NCI-H526 (cell line): ENCODE measurements around the gene CELF4.

Source experiments
- DNase-seq, 2 experiments: peaks; one replicate each; lab custom pipeline; 2025; lab: John Stamatoyannopoulos, UW

CELF4 gene

DNA sequence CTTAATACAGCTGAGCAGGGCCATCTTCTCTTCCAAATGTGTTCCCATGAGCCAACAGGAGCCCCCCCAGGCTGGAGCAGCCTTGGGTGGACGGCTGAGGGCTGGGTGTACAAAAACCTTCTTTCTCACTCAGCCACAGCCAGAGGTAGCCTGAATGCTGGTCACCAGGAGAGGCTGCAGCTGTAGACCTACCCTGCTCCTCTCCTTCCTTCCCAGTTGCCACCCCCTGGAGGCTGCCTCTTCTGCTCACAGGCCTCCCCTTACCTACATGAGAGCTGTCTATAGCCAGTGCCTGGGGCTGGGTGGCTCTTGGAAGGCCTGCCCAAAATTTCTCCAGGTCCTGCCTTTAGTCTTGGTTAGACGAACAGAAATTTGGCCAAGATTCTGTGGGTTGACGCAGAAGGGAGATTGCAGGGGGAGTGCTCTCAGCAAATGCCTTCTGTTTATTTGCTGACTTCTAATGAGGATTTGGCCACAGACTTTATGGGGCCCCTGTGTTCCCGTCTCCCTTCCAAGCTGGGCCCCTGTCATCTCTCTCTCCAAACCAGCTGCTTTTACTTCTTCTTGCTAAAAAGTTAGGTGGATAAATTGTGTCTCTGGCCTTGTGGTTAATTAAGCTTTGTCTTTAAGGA is 18.3 kb downstream of the CELF4 start:
- DNase-seq = no peak

DNA sequence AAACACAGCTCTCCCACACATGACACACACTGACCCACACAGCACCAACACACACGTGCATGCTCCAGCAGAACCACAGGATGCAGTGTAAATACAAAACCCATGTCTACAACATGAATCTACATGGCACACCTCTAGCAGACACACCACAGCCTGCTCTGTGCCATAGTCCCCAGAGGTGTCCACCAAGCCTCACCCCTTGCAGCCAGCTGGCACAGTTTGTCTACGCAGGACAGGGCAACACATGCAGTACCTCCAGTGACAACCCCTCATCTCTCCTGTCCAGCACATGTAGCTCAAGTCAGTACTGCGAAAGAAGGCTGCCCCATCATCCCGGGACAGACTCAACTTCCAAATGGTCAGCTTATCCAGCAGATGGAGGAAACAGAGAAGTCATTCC is 18.9 kb downstream of the CELF4 start:
- no peak for DNase-seq

DNA sequence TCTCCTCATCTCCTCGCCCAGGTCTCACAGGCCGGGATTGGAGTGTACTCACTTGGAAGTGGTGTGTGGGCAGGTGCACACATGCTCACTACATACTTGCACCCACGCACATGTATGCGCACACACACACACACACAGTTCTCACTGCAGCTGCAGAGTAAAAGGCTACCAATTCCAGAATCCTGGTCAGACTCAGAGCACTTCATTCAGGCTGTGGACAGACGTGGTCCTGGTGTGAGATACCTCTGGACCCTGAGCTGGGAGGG is 19.4 kb downstream of the CELF4 start:
- no peak for DNase-seq

DNA sequence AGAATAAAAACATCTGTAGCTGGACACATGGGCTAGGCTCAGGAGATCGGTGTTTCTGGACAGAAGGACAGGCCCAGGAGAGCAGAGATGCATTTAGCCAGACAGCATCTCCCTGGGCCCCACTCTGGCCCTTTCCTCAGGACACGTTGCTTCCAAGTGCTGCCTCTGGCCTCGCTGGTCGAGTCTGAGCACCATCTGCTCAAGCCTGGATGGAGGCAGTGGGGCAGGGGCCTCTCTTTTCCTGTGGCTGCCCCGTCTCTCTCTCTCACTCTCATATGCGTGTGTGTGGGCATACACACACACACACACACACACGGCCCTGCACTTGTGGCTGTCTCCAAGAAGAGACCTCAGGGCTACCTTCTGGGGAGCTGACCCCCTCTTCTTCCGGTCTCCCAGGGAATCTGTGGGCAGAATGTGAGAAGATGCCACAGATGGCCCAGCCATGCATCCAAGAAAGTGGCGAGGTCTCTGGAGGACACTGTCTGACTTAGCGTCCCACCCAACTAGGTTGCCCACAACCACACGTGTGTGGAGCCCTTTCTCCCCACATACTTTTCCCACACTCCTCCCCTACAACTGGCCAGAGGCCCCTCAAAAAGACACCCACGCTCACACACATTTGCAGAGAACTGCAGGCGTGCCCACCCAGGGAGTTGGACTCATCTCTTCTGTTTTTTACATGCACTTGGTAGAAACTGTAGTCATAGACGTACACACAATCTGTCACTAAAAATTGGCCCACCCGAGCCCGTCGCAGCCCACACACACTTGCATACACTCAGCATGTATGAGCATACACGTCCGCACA is 19.9 kb downstream of the CELF4 start:
- DNase-seq = no peak

DNA sequence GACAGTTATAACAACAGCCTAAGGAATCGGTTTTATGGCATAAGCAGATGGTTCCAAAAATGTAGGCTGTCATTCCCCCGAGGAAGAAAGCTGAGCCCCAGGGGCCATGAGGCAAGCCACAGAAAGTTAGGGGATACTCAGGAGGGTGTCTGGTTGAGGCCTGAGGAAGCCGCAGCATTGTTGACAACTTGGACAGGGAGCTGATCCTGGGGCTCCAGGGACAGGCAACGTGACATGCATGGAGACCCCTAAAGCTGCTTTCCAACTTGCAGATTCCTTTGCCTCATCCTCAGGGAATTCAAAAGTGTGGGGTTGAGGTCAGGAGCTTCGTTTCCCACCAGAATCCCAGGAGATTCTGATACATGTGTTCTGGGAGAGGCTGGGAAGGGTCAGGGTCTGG is 20.9 kb downstream of the CELF4 start:
- no peak for DNase-seq

DNA sequence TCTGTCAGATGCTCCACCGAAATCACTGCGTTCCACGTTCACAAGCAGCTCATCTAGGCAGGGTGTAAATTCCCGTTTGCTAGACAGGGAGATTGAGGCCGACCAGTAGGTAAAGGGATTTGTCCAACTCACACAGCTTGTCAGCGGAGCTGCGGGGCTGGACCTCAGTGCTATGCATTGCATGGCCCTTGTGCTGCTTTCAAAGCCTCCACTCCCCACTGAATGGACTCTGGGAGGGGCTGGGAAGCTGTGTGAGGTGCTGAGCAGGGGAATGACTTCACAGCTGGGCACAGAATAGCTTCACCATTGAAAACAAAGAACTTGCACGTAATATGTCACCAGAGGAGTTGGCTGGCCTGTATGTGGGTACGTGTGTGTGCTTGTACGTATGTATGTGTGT is 21.4 kb downstream of the CELF4 start:
- no peak for DNase-seq

DNA sequence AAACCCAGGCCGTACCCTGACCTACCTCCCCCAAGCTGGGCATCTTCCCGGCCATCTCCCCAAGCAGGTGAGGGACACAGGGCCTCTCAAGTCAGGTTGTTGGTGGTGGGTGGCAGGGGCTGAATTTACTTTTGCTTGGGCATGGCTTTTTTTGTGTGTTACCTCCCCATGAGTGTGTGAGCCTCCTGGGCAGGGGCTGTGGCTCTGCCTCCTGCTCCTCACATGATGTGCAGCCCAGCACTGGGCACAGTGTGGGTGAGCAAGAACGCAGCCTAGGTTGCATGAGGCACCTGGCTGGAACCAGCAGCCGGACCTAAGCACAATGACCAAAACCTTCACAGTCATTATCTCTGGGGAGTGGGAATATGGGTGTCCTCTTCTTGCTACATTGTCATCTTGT is 22.3 kb downstream of the CELF4 start:
- no peak for DNase-seq

DNA sequence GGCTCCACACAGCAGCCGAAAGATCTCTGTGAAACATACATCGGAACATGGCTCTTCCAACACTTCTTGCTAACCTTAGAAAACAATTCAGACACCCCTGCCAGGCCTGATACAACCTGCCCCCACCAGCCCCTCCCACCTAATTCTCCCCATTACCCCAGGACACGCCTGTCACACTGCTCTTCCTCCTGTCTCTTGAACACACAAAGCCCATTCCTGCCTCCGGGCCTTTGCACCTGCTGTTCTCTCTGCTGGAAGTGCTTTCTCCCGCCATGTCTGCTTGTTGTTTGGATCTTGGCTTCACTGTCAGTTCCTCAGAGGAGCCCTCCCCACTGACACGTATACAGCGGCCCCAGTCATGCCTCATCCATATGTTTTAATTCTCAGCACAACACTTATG is 24.1 kb downstream of the CELF4 start:
- DNase-seq = no peak

DNA sequence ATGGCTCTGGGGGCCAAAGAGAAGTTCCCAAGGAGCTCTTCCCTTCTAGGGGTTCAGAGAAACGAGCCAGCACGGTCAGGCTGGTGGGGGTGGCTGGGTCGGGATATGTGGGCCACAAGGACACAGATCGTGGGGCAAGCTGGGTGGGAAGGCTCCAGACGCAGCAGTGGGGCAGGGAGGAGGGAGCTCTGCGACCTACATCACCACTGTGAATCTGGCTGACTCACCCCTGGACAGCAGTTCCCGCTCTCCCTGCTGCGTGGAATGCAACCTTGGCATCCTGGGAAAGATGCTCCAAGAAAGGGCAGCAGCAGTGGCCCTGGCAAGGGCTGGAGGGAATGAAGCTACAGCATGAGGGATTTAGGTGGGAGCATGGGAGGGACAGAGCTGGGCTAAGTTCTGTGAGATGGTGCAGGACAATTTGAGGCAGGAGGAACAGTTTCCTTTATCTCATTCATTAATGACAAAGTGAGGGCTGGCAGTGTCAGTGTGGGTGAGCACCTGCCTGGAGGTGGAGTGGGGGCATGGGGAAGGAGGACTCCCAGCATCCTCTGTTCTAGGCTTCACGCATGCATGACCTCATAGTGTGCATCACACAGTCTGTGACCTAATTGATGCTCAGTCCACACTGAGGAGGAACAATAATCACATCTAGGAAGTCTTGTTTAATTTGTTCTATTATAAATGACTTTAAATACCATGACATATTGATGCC is 25.0 kb downstream of the CELF4 start:
- no peak for DNase-seq

DNA sequence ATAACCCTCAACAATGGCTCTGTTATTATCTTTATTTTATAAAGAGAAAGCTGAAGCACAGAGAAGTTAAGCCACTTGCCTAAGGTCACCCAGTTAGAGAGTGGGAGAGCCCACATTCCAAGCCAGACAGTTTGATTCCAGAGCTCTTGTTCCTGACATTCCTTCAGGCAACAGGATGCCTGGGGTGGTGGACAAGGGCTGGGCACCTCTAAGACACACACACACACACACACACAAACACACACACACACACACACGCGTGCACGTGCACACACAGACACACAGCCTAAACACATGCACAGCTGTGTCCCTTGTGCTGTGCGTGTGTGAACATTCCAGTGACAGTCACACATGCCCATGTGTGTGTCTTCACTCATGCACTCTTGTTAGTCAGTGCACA is 26.4 kb downstream of the CELF4 start:
- DNase-seq = no peak

DNA sequence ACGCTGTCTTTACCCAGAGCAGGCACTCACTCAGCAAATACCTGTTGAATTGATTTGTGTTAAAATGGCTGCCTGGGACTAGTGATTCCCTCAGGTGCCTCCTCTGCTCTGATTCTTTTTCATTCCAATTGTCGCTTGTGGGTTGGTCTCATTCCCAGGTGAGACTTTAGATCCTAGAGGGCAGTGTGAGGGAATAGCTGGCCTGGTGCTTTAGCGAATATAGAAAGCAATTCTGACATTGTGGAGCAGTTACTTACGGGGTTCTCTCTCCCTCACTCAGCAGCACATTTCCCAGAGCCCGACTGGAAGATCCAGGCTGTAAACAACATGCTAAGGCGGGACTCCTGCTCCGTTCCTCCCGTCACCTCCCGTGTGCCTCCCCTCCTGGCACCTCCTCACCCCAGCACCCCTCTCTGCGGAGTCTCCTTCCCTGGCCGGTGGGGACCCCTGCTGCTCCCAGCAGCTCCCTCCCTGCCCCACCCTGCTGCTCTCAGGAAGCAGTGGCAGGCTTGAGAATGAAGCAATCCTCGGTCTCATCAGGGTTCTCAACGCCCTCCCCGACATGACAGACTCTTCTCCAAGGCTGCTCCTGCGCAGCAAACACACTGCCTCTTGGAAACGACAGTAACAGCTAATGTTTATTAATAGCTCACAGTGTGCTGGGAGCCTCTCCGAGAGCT is 26.9 kb downstream of the CELF4 start:
- DNase-seq = no peak

DNA sequence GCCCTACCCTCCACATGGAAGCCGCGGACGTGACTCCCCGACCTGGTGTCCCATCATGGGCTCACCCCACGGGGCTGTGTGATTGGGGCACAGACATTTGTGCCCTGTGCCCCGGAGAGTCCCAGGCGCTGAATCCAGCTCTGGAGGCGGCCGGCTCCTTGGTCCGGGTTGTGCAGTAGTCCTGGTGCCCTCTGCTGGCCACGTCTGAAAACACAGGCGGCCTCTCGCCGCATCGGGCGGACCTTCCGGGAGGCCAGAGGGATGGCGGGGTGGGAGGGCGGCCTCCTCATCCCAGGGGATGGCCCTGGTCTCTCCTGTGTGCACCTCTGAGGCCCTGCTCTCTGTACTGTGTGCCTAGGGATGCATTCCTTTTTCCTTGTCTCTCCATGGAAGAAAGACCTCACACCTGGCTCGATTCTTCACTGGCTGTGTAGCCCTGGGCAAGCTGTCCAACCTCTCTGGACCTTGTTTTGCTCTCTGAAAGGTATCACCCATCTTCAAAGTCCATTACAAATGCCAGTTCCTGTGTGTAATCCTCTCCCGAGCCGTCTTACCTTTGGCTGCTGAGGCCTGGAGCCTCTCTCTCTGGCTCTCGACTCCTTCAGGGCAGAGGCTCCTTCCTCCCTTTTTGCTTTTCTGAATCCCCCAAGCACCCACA is 27.6 kb downstream of the CELF4 start:
- DNase-seq = peak; percentile 20 to 76

DNA sequence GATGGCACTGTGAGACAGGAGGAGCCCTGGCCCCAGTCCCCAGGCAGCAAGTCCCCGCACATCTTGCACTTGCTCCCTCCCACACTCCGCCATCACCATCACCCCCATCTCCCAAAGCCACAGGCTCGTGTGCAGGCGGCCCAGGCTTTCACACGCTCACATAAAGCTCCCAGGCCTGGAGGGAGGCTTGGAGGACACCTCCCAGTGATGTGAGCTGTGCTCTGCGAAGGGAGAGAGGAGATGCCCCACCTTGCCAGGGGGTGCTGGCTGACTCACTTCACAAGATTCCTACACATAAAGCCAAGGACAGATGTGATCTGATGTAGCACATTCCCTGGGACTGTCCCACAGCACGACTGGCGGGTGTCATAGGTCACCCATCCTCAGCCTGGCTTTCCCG is 28.9 kb downstream of the CELF4 start:
- DNase-seq = no peak

DNA sequence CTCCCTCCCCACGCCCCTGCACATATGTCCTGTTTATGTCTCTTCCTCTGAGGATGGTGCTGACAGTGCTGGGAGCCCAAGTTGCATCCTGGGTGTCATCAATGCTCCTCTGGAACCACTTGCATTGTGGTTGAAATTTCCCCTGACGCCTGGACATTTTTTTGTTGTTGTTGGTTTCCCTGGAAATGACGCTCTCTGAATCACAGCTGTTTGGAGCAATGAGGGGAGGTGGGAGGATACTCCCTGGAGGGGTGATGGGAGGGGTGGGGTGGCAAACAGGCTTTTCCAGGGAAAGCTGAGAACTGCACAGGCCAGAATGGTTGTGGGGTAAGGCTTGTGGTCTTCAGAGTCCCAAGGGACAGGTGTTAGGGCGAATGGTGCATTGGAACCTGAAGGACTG is 29.6 kb downstream of the CELF4 start:
- DNase-seq = no peak

DNA sequence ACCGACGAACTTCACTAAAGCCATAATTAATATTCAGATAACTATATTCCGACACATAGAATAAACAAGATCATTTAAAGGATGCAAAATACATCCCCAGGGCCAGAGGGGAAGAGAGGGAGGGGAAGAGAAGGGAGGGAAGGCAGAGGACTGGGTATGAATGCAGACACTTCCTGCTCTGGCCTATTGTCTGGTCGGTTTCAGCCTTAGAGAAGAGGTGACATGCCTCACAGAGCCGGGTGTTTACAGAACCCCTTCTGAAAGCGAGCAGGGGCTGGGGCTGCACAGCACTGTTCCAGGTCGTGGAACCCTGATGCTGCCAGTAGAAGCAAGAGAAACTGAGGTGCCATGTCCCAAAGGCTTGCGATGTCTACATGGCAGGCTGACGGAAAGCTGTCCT is 31.0 kb downstream of the CELF4 start:
- DNase-seq = peak in 1 of 2 experiments; percentile 12

DNA sequence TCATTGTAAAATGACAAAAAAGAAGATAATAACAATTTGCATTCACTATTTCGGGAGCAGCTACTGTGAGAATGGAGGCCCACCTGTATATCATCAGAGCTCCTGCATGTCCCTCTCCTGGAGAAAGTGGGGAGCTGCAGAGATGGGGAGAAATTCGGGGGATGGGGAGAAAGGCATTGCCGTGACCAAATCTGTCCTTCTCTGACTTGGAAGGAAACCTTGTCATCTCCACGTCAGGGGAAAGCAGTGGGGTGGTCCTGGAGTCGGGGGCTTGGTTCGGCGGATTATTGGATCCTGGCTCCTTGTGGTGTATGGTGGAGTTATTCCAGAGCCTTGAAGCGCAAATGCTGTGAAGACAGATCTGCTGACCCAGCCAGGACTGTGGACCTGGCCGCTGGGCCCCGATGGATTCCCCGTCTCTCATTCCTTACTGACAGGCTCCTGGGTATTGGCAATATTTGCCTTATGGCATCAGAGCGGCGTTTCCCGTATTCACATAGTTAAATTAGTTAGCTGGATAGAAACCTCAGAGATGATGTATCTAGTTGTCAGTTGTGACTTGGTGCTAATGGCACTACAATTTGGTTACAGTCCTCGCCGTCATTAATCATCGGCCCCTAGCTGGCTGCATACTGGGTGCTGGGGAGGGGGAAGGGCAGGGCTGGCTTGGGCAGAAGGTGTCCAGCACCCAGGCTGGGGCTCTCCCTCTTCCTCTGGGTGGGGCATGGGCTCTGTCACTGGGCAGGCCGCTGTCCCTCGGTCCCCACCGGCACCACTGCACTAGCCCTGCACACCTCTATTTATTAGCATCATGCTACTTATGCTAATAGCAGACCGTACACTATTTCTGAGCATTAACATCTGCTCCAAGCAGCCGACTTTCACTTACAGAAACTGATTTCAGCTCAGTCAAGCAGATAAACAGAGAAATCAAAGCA is 31.7 kb downstream of the CELF4 start:
- DNase-seq = peak in 1 of 2 experiments; percentile 38

DNA sequence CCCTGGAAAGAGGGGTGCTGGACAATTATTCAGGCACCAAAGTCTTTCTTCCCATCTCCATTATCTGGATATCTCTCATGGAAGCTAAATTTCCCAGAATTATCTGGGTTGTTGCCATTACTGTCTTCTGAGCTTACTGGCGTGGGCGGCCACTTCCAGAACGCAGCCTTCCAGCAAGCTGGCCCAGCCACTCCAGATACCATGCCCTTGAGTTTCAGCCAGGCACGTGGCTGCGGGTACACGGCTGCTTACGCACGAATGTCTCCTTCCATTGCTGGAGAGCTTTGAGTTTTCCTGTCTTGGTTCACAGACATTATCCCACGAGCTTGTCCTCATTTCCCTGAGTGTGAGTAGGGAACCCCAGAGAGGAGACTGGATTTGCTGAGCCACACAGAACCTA is 32.7 kb downstream of the CELF4 start:
- DNase-seq = no peak

DNA sequence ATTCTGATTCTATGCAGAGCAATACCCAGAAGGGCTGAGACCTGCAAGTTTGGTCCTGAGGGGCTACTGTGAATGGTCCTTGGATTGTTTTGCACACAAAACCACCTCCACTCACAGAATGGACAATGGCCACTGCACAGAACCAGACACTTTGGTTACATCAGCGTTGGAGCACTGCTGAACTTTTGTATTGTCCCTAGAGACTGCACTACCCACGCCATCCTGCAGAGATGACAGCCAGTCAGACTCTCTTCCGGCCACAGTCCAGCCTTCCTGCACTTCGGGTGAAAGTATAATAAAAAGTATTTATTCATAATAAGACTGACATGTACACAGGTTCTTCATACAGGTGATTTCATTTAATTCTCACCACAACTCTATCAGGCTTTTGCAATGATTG is 35.7 kb downstream of the CELF4 start:
- no peak for DNase-seq

DNA sequence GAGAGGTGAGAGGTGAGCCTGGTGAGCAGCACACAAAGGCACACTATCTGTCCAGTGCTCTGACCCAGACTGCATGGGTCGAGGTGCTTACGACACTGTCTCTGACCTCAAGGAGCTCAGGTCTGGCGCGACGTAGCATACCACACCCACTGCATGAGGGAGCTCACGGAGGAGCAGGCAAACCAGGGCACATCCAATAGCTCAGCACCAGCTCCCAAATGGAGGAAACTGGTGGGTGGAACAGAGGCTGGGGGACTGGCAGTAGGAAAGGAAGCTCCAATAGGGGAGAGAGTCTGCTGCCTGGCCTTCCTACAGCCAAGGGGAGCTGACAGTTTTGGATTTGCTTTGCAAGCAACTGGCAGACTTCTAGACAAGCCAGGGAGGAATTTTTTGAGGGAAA is 36.3 kb downstream of the CELF4 start:
- no peak for DNase-seq

DNA sequence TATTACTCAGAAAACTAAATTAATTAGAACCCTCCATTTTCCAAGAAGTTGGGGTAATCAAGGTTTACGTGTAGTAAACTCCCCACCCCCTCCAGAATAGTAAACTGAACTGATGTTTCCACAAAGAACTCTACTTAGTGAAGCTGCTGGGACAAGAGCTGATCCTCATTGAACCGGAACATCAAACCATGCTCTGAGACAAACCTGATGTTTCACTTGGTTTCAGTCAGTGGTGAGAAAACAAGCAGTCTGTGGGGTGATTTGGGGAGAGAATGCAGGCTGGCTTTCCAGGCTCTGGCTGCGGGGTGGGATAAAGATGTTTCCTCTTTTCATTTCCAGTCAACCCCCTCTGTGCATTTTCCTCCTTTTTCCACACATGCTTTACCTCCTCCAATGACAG is 38.2 kb downstream of the CELF4 start:
- no peak for DNase-seq

DNA sequence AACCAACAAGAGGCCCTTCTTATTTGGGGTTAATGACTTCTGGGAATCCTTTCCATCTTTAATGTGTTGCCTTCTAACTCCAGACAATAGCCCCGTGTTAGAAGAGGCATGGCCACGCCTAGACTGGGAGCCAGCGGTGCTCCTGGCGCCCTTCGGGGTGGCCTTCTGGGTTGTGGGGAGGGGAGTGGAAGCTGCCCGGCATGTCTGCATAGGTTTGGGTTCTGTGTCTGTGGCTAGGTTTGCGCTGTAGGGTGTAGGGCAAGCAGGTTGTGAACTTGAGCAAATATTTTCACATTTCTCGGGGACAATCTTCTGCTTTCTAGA is 40.4 kb downstream of the CELF4 start:
- DNase-seq = no peak
